SK-N-SH (cell line): Measurements from ENCODE around the gene TRIM27. TPM values are rescaled to one million over a fixed set of nuclear protein-coding genes. Genes with fewer than 3 reads are reported as not detected.
"Not testable (repeated sequence)": the region's sequence is repeated elsewhere in the genome, so short reads cannot be mapped to it uniquely, and the experiment has no call there.

Source experiments
- CTCF ChIA-PET: fragments of 300-600, 350-600 bp; formaldehyde crosslinking; extraction: SDS; loops from one replicate; lab custom pipeline; 2021; lab: Yijun Ruan, JAX
- POLR2A ChIA-PET: fragments of 350-600 bp; sonication (Branson Sonifier 250); formaldehyde crosslinking; extraction: SDS; loops from one replicate; lab custom pipeline; 2020; ENCODE audit warnings: antibody characterized with exemption, inconsistent platforms; lab: Yijun Ruan, JAX
- DNase-seq: peaks from one replicate; pipeline ENCODE4 v3.0.0; 2012
- H2AFZ ChIP-seq: fragments of 200-600 bp; sonication (generic); 2 replicates; pipeline ENCODE4 v1.8.1; 2016; ENCODE audit warnings: antibody characterized with exemption, mild to moderate bottlenecking, low read depth
- H3F3A ChIP-seq: fragments of 200-600 bp; sonication (generic); replicated peaks from 2 replicates; pipeline ENCODE3; 2016; ENCODE audit warnings: antibody characterized with exemption, mild to moderate bottlenecking; ENCODE audit not compliant: insufficient read depth
- H3K27ac ChIP-seq, 2 experiments: fragments of 200-500 bp in 1 of 2; fragments of 200-600 bp in 1 of 2; sonication (Bioruptor generic) in 1 of 2; sonication (generic), shearing (Covaris generic) in 1 of 2; 2 replicates each; pipeline versions ENCODE4 v1.5.1 to v1.6.1; 2014 to 2016; ENCODE audit warnings: low read depth in 2 of 2, inconsistent platforms in 1 of 2, low read length in 1 of 2, mild to moderate bottlenecking in 1 of 2, mixed read lengths in 1 of 2
- H3K27me3 ChIP-seq: fragments of 200-600 bp; sonication (generic), shearing (Covaris generic); 2 replicates; pipeline ENCODE4 v1.6.1; 2016; ENCODE audit warnings: mixed run types; ENCODE audit not compliant: insufficient read depth
- H3K36me3 ChIP-seq, 2 experiments: fragments of 200-500 bp in 1 of 2; fragments of 200-600 bp in 1 of 2; sonication (Bioruptor generic) in 1 of 2; sonication (generic) in 1 of 2; replicated peaks in 1 of 2; 2 replicates each; pipeline versions ENCODE3 to v1.5.1; 2014 to 2016; ENCODE audit warnings: low read length in 1 of 2, mild to moderate bottlenecking in 1 of 2; ENCODE audit not compliant: insufficient read depth in 2 of 2, control insufficient read depth in 1 of 2
- H3K4me1 ChIP-seq, 2 experiments: fragments of 200-500 bp in 1 of 2; fragments of 200-600 bp in 1 of 2; sonication (Bioruptor generic) in 1 of 2; sonication (generic), shearing (Covaris generic) in 1 of 2; 2 replicates each; pipeline versions ENCODE4 v1.5.1 to v1.6.1; 2014 to 2016; ENCODE audit warnings: low read depth in 1 of 2, low read length in 1 of 2, mixed run types in 1 of 2; ENCODE audit not compliant: insufficient read depth in 2 of 2, control insufficient read depth in 1 of 2
- H3K4me2 ChIP-seq: fragments of 200-600 bp; sonication (generic), shearing (Covaris generic); 2 replicates; pipeline ENCODE4 v1.6.1; 2017; ENCODE audit warnings: mixed run types
- H3K4me3 ChIP-seq, 2 experiments: fragments of 200-500 bp in 1 of 2; fragments of 200-600 bp in 1 of 2; sonication (Bioruptor generic) in 1 of 2; sonication (generic), shearing (Covaris generic) in 1 of 2; 2 replicates each; pipeline versions ENCODE4 v1.5.1 to v1.8.1; 2014 to 2016; ENCODE audit warnings: low read depth in 2 of 2, inconsistent platforms in 1 of 2, low read length in 1 of 2, mild to moderate bottlenecking in 1 of 2, mixed read lengths in 1 of 2, moderate library complexity in 1 of 2
- H3K79me2 ChIP-seq: fragments of 200-600 bp; sonication (generic); 2 replicates; pipeline ENCODE4 v1.8.1; 2017; ENCODE audit warnings: mild to moderate bottlenecking; ENCODE audit not compliant: insufficient read depth
- H3K9ac ChIP-seq: fragments of 200-600 bp; sonication (generic); 2 replicates; pipeline ENCODE4 v1.6.1; 2017; ENCODE audit warnings: mixed run types
- H3K9me2 ChIP-seq: fragments of 200-600 bp; sonication (generic); 2 replicates; pipeline ENCODE4 v1.6.1; 2017; ENCODE audit warnings: mixed run types
- H3K9me3 ChIP-seq: fragments of 200-600 bp; sonication (generic); 2 replicates; pipeline ENCODE4 v1.6.1; 2017; ENCODE audit warnings: mixed run types, mild to moderate bottlenecking, moderate library complexity
- H4K20me1 ChIP-seq: fragments of 200-600 bp; sonication (generic); 2 replicates; pipeline ENCODE4 v1.6.1; 2017; ENCODE audit warnings: mild to moderate bottlenecking, mixed run types; ENCODE audit not compliant: insufficient read depth
- ELF1 ChIP-seq: IDR thresholded peaks from 2 replicates; pipeline ENCODE4 v1.4.0; 2012
- EZH2phosphoT487 ChIP-seq: fragments of 200-600 bp; sonication (generic); IDR thresholded peaks from 2 replicates; pipeline ENCODE4 v1.6.1; 2017; ENCODE audit warnings: low read depth, mixed run types, mild to moderate bottlenecking, antibody characterized with exemption, moderate library complexity, borderline replicate concordance
- FOXJ3 ChIP-seq: sonication (generic); formaldehyde crosslinking; IDR thresholded peaks from 2 replicates; pipeline ENCODE4 v1.5.1; 2020; ENCODE audit warnings: mild to moderate bottlenecking, missing genetic modification reagents
- GATA2 ChIP-seq: sonication (generic); formaldehyde crosslinking; IDR thresholded peaks from 2 replicates; pipeline ENCODE4 v1.5.0; 2020; ENCODE audit warnings: mild to moderate bottlenecking, missing genetic modification reagents
- MXI1 ChIP-seq: IDR thresholded peaks from 2 replicates; pipeline ENCODE4 v1.6.1; 2012; ENCODE audit warnings: mild to moderate bottlenecking, low read depth, low read length, improper control_type of control experiment
- NRF1 ChIP-seq: IDR thresholded peaks from 2 replicates; pipeline ENCODE4 v1.6.1; 2012; ENCODE audit warnings: low read depth, mild to moderate bottlenecking, low read length
- RAD21 ChIP-seq: IDR thresholded peaks from 2 replicates; pipeline ENCODE4 v1.6.1; 2012; ENCODE audit warnings: mild to moderate bottlenecking, low read length
- RCOR1 ChIP-seq: fragments of 150-350 bp; IDR thresholded peaks from 2 replicates; pipeline ENCODE4 v1.6.1; 2017; ENCODE audit warnings: antibody characterized with exemption, low read length
- RFX5 ChIP-seq: IDR thresholded peaks from 2 replicates; pipeline ENCODE4 v1.6.1; 2012; ENCODE audit warnings: mild to moderate bottlenecking, improper control_type of control experiment, low read length
- SIN3A ChIP-seq: IDR thresholded peaks from 2 replicates; pipeline ENCODE4 v1.6.1; 2012; ENCODE audit warnings: low read depth, mild to moderate bottlenecking, low read length, moderate library complexity, borderline replicate concordance
- TCF12 ChIP-seq: IDR thresholded peaks from 2 replicates; pipeline ENCODE4 v1.4.0; 2012
- TEAD4 ChIP-seq: IDR thresholded peaks from 2 replicates; pipeline ENCODE4 v1.4.0; 2012; ENCODE audit warnings: mild to moderate bottlenecking, borderline replicate concordance; ENCODE audit not compliant: insufficient read depth
- WGBS: methylation state at CpG from one replicate; pipeline ENCODE4 v1.1.6; 2017; ENCODE audit warnings: low lambda C conversion rate; 5-methylcytosine and 5-hydroxymethylcytosine counted together
- polyA plus RNA-seq, 3 experiments: library from polyadenylated mRNA; depleted of rRNA; stranded (reverse); fragments of >200 nt; gene quantifications; 2 replicates each; pipeline ENCODE4 v1.2.3, GENCODE V29; 2012
- TF ChIP-seq, protein P1 (sequence below): IDR thresholded peaks from 2 replicates; pipeline ENCODE4 v1.6.1; 2012; ENCODE audit warnings: mild to moderate bottlenecking, low read depth, low read length, moderate library complexity
- TF ChIP-seq, protein P2 (sequence below): fragments of 200-600 bp; sonication (generic); IDR thresholded peaks from 2 replicates; pipeline ENCODE4 v1.6.1; 2017; ENCODE audit warnings: antibody characterized with exemption, mild to moderate bottlenecking, moderate library complexity
- TF ChIP-seq, protein P3 (sequence below): IDR thresholded peaks from 2 replicates; pipeline ENCODE4 v1.4.0; 2012; ENCODE audit warnings: low read depth, borderline replicate concordance
- TF ChIP-seq, protein P4 (sequence below): IDR thresholded peaks from 2 replicates; pipeline ENCODE4; 2012

Gene TRIM27
- polyA plus RNA-seq, 1 of the 3 experiments (the other 2 are of a cell fraction), result 43.8 TPM

DNA sequence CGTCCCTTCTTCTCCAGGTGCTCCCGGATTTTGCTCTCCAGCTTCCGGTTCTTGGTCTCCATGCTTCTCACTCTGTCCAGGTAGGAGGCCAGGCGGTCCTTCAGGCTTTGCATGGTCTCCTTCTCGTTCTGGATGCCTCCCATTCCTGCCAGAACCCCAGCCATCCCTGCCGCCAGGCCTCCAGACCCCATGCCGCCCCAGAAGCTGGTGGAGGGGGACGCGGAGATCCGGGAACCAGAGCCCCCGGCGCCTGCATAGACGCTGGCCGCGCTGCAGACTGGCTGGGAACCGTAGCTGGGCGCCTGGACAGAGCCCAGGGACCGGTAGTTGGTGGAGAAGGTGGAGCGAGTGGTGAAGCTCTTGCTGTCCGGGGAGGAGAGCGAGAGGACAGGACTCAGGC lies 46.3 kb upstream of the TRIM27 start:
- H3K4me3 ChIP-seq, H3K9ac ChIP-seq, H3K4me2 ChIP-seq, H3F3A ChIP-seq, H3K9me2 ChIP-seq, H4K20me1 ChIP-seq, H3K4me1 ChIP-seq, H3K79me2 ChIP-seq, DNase-seq, H2AFZ ChIP-seq, POLR2A ChIA-PET, H3K9me3 ChIP-seq, H3K27me3 ChIP-seq, H3K36me3 ChIP-seq, H3K27ac ChIP-seq: not testable (repeated sequence)
- CTCF ChIA-PET, result interaction anchor here (0.7 to 2.8 kb wide), 3 partner anchors 11 to 1761 kb away, joined by 3 to 10 read pairs (median 3); no protein-coding TSS in a partner anchor
- 29% methylated on average over 21 of the region's 21 CpGs for WGBS

DNA sequence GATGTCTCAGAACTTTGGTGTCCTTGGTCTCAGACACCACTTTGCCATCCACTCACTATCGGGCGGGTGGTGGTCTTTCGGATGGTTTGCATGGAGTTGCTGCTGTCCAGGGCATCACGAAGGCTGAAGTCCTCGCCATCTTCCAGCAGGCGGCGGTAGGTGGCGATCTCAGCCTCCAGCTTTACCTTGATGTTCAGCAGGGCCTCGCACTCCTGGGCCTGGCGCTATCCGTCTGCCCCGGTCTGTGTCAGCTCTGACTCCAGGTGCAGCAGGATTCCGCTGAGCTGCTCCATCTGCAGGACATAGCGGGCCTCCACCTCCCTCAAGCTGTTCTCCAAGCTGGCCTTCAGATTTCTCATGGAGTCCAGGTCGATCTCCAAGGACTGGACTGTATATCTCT lies 45.3 kb upstream of the TRIM27 start:
- no peak for DNase-seq
- POLR2A ChIA-PET, result no interaction called here
- Histone ChIP-seq H3K9me3 (no peaks in the 10 kb centered on the region), H3K36me3 (no peaks in the 10 kb centered on the region), H3K9me2 (no peaks in the 10 kb centered on the region), H3K4me2 (no peak overlapping the region), H4K20me1 (no peaks in the 10 kb centered on the region), H3F3A (no peaks in the 10 kb centered on the region), H3K27ac (no peak overlapping the region), H3K9ac (no peak overlapping the region), H3K79me2 (no peaks in the 10 kb centered on the region), H3K4me3 (no peak overlapping the region), H3K4me1 (no peaks in the 10 kb centered on the region), H2AFZ (no peak overlapping the region), H3K27me3 (no peaks in the 10 kb centered on the region)
- CTCF ChIA-PET, result interaction anchor here (2.8 kb wide), 1 partner anchor 12 kb away, joined by 10 read pairs; no protein-coding TSS in a partner anchor
- TF ChIP-seq, protein P1, sequence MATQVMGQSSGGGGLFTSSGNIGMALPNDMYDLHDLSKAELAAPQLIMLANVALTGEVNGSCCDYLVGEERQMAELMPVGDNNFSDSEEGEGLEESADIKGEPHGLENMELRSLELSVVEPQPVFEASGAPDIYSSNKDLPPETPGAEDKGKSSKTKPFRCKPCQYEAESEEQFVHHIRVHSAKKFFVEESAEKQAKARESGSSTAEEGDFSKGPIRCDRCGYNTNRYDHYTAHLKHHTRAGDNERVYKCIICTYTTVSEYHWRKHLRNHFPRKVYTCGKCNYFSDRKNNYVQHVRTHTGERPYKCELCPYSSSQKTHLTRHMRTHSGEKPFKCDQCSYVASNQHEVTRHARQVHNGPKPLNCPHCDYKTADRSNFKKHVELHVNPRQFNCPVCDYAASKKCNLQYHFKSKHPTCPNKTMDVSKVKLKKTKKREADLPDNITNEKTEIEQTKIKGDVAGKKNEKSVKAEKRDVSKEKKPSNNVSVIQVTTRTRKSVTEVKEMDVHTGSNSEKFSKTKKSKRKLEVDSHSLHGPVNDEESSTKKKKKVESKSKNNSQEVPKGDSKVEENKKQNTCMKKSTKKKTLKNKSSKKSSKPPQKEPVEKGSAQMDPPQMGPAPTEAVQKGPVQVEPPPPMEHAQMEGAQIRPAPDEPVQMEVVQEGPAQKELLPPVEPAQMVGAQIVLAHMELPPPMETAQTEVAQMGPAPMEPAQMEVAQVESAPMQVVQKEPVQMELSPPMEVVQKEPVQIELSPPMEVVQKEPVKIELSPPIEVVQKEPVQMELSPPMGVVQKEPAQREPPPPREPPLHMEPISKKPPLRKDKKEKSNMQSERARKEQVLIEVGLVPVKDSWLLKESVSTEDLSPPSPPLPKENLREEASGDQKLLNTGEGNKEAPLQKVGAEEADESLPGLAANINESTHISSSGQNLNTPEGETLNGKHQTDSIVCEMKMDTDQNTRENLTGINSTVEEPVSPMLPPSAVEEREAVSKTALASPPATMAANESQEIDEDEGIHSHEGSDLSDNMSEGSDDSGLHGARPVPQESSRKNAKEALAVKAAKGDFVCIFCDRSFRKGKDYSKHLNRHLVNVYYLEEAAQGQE, result no peak
- TF ChIP-seq TEAD4 (no peak), RAD21 (no peak), EZH2phosphoT487 (no peak), ELF1 (no peak), TCF12 (no peak), FOXJ3 (CRISPR knock-in tag) (no peak), GATA2 (no peak), RFX5 (no peak), NRF1 (no peak), RCOR1 (no peak), SIN3A (no peak), MXI1 (no peak)
- TF ChIP-seq, protein P2, sequence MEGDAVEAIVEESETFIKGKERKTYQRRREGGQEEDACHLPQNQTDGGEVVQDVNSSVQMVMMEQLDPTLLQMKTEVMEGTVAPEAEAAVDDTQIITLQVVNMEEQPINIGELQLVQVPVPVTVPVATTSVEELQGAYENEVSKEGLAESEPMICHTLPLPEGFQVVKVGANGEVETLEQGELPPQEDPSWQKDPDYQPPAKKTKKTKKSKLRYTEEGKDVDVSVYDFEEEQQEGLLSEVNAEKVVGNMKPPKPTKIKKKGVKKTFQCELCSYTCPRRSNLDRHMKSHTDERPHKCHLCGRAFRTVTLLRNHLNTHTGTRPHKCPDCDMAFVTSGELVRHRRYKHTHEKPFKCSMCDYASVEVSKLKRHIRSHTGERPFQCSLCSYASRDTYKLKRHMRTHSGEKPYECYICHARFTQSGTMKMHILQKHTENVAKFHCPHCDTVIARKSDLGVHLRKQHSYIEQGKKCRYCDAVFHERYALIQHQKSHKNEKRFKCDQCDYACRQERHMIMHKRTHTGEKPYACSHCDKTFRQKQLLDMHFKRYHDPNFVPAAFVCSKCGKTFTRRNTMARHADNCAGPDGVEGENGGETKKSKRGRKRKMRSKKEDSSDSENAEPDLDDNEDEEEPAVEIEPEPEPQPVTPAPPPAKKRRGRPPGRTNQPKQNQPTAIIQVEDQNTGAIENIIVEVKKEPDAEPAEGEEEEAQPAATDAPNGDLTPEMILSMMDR, result no peak
- TF ChIP-seq, protein P3, sequence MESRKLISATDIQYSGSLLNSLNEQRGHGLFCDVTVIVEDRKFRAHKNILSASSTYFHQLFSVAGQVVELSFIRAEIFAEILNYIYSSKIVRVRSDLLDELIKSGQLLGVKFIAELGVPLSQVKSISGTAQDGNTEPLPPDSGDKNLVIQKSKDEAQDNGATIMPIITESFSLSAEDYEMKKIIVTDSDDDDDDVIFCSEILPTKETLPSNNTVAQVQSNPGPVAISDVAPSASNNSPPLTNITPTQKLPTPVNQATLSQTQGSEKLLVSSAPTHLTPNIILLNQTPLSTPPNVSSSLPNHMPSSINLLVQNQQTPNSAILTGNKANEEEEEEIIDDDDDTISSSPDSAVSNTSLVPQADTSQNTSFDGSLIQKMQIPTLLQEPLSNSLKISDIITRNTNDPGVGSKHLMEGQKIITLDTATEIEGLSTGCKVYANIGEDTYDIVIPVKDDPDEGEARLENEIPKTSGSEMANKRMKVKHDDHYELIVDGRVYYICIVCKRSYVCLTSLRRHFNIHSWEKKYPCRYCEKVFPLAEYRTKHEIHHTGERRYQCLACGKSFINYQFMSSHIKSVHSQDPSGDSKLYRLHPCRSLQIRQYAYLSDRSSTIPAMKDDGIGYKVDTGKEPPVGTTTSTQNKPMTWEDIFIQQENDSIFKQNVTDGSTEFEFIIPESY, result no peak
- TF ChIP-seq, protein P4, sequence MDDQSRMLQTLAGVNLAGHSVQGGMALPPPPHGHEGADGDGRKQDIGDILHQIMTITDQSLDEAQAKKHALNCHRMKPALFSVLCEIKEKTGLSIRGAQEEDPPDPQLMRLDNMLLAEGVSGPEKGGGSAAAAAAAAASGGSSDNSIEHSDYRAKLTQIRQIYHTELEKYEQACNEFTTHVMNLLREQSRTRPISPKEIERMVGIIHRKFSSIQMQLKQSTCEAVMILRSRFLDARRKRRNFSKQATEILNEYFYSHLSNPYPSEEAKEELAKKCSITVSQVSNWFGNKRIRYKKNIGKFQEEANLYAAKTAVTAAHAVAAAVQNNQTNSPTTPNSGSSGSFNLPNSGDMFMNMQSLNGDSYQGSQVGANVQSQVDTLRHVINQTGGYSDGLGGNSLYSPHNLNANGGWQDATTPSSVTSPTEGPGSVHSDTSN, result no peak
- WGBS, result 53% methylated on average over 6 of the region's 15 CpGs
